Cardiac fibroblast (primary cell): Measurements from ENCODE around the gene DVL2.

Source experiments
- DNase-seq, 2 donors: peaks; one replicate each; pipeline versions ENCODE4 v3.0.0 to v3.0.0-alpha.2; 2010; ENCODE audit warnings: low read depth in 2 of 2
- H3K4me3 ChIP-seq, 2 donors: replicated peaks in 1 of 2; 1 replicate in 1 of 2; 2 replicates in 1 of 2; pipeline ENCODE4 v1.5.1; 2011; ENCODE audit warnings: low read depth in 2 of 2, low read length in 2 of 2, mild to moderate bottlenecking in 2 of 2, moderate library complexity in 1 of 2
- CTCF ChIP-seq: IDR thresholded peaks from one replicate; pipeline ENCODE4 v1.5.1; 2011; ENCODE audit warnings: low read depth, mild to moderate bottlenecking, low read length, inconsistent platforms

Gene DVL2

GRCh38 chr17:7234083-7234951 is at the start of gene DVL2:
TSS of gene DVL2 (minus strand) at chr17:7234517. CDS start at chr17:7234262, 255 bp downstream.
- peak; percentile 96 to 98 for DNase-seq
- TF ChIP-seq CTCF = no peak
- peak within 1 kb of the TSS; percentile 75 to 80 for H3K4me3 ChIP-seq

- no peak for TF ChIP-seq CTCF
- H3K4me3 ChIP-seq = no peak overlapping the region
- no peak for DNase-seq
Measured at GRCh38 chr17:7283471-7284216, 49.3 kb upstream of the DVL2 start.

GRCh38 chr17:7282752-7283321 is 48.5 kb upstream of the DVL2 start:
- no peak for DNase-seq
- TF ChIP-seq CTCF = peak; percentile 5
- no peak overlapping the region for H3K4me3 ChIP-seq

GRCh38 chr17:7281953-7282751 is 47.8 kb upstream of the DVL2 start:
- TF ChIP-seq CTCF = no peak

GRCh38 chr17:7281074-7281952 is 47.0 kb upstream of the DVL2 start, which contains the start of gene SLC2A4:
TSS of gene SLC2A4 (plus strand) at chr17:7281718. CDS start at chr17:7281935, 217 bp downstream.
- H3K4me3 ChIP-seq = peak within 1 kb of the TSS; percentile 48 to 52
- DNase-seq = peak; percentile 95 to 96
- TF ChIP-seq CTCF = no peak

More at GRCh38 chr17:7281953-7282751, 47.8 kb upstream of the DVL2 start:
- peak overlapping the region; percentile 48 to 52 for H3K4me3 ChIP-seq
- no peak for DNase-seq
